SIG-M5 treated with dmso at 0.1 percent for 504 hours (cell line): ENCODE data around the gene OR52L1.

ENCODE experiments used
- DNase-seq: peaks from one replicate; lab custom pipeline; 2025; ENCODE audit not compliant: unreplicated experiment; lab: John Stamatoyannopoulos, UW

OR52L1 gene

GRCh38 chr11:5941951-5942350 is 44.8 kb downstream of the OR52L1 start, which contains the start of gene OR56A3:
OR56A3 (plus strand) TSS chr11:5942251; CDS start chr11:5947347, 5,096 bp downstream.
- DNase-seq: no peak

GRCh38 chr11:5940748-5941147 is 46.0 kb downstream of the OR52L1 start:
- no peak for DNase-seq

GRCh38 chr11:5938603-5938965 is 48.2 kb downstream of the OR52L1 start:
- DNase-seq: no peak

- DNase-seq: no peak
Observed at GRCh38 chr11:5937868-5938602, 48.8 kb downstream of the OR52L1 start.
